Frontal cortex (tissue), 4 donors: ENCODE measurements around the gene PTPRD. TPM values are rescaled to one million over a fixed set of nuclear protein-coding genes. Genes with fewer than 3 reads are reported as not detected.

Experiments
- DNase-seq, 2 donors: peaks; one replicate each; pipeline ENCODE4 v3.0.0; 2012; ENCODE audit warnings: low spot score in 2 of 2
- FAIRE-seq: peaks from 2 replicates; lab custom pipeline; 2012; peaks lifted over from hg19 to GRCh38; lab: Jason Lieb, UNC
- small RNA-seq: library from RNA; depleted of rRNA; stranded (forward); fragments of <200 nt; gene quantifications from one replicate; pipeline ENCODE3, GENCODE V24; 2014
- total RNA-seq: library from RNA; depleted of rRNA; stranded (reverse); fragments of >200 nt; gene quantifications from one replicate; pipeline ENCODE4 v1.2.3, GENCODE V29; 2014
- donor health status: control.
- donor health status: control.
- donor health status: control.

The PTPRD gene
- total RNA-seq, 1 donor from 2014 or later: 191 TPM

- no peak for DNase-seq
- no peak for FAIRE-seq
Measured at GRCh38 chr9:8270235-8270634, 2342.6 kb downstream of the PTPRD start.

GRCh38 chr9:8268881-8269280 lies 2343.9 kb downstream of the PTPRD start:
- DNase-seq (no peak), FAIRE-seq (no peak)

GRCh38 chr9:8268216-8268878 lies 2344.5 kb downstream of the PTPRD start:
- FAIRE-seq (no peak), DNase-seq (no peak)

DNA sequence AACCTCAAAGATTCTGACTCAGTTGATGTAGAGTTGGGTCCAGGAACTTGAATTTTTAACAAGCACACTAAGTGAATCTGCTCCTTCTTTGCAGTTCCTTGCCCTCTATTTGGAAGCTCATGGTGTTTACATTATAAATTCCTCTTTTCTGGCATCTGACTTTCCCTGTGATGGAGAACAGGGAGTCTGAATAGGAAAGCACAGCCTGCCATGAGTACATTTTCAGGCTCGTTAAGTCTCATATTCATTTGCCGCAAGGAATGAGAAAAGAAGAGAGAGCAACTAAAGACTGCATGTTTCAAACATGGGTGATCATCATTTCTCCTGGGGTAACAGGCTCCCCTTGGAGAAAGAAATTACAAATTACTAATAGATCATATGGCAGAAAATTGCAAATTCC lies 2345.2 kb downstream of the PTPRD start:
- FAIRE-seq (no peak), DNase-seq (no peak)

GRCh38 chr9:8266861-8267260 lies 2345.9 kb downstream of the PTPRD start:
- no peak for FAIRE-seq
- no peak for DNase-seq

GRCh38 chr9:8265281-8265680 lies 2347.5 kb downstream of the PTPRD start:
- FAIRE-seq: no peak
- DNase-seq: no peak

Small RNA genes within 50 kb of the gene (small RNA-seq; reads per million reads assigned to genes)
- gene AL135790.2 (not detected), gene RNU7-185P (not detected)
